Effector memory CD4-positive, alpha-beta T cell (primary cell): ENCODE data around the gene DEGS1.

Experiments
- DNase-seq, 3 donors: peaks; one replicate each; pipeline ENCODE4 v3.0.0-alpha.2; 2020
- H3K27ac ChIP-seq: 2 replicates; pipeline ENCODE4 v1.7.0; 2013; ENCODE audit warnings: mild to moderate bottlenecking, low read length, moderate library complexity; ENCODE audit not compliant: insufficient read depth, poor library complexity, severe bottlenecking
- H3K27me3 ChIP-seq: replicated peaks from 2 replicates; pipeline ENCODE4 v1.7.0; 2013; ENCODE audit warnings: mild to moderate bottlenecking, low read length; ENCODE audit not compliant: insufficient read depth, control insufficient read depth, poor library complexity, severe bottlenecking
- H3K36me3 ChIP-seq: 2 replicates; pipeline ENCODE4 v1.7.0; 2013; ENCODE audit warnings: mild to moderate bottlenecking, low read length, moderate library complexity; ENCODE audit not compliant: control insufficient read depth, insufficient read depth
- H3K4me1 ChIP-seq: 2 replicates; pipeline ENCODE4 v1.7.0; 2013; ENCODE audit warnings: low read length, mild to moderate bottlenecking; ENCODE audit not compliant: control insufficient read depth, insufficient read depth, poor library complexity, severe bottlenecking
- H3K4me3 ChIP-seq: 2 replicates; pipeline ENCODE4 v1.7.0; 2013; ENCODE audit warnings: low read length, low read depth, mild to moderate bottlenecking; ENCODE audit not compliant: insufficient read depth, poor library complexity, severe bottlenecking
- H3K9me3 ChIP-seq: 2 replicates; pipeline ENCODE4 v1.7.0; 2013; ENCODE audit warnings: mild to moderate bottlenecking, low read length, moderate library complexity; ENCODE audit not compliant: control insufficient read depth

Gene DEGS1

DNA sequence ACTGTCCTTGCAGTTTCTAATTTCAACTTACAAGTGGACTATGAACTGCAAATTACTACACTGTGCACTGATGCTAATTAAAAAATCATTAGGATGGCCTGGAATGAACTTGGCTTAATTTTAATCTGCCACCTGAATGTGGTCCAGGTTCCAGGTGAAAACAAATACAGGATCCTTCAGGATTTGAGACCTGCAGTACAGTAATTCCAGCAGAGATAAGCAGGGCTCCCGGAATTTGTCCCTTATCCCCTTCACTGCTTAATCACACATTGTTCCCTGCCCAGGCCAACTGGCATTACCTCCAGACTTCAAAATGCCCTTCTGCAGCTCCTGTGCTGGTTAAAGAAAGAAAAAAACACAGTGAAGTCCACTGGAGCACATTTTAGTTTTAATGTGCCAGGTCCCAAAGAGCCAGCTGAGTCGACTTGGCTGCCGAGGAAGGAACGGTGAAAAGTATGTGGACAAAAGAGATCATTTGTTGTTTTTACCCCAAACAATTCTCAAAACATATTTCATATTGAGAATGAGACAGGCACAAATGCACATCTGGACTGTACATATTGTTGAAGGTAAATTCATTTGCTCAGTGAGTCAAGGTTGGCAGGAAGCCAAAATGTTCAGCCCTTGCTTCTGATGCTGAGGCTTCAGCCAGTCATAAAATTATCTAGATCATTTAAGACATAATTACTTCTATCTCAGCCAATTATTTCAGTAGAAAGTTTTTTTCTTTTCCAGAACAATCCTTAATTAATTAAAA is 28.3 kb downstream of the DEGS1 start:
- no peak overlapping the region for H3K4me3 ChIP-seq
- no peak overlapping the region for H3K27ac ChIP-seq
- H3K27me3 ChIP-seq, result no peaks in the 10 kb centered on the region
- no peak for DNase-seq
- no peaks in the 10 kb centered on the region for H3K9me3 ChIP-seq
- no peaks in the 10 kb centered on the region for H3K36me3 ChIP-seq
- no peaks in the 10 kb centered on the region for H3K4me1 ChIP-seq

GRCh38 chr1:224212618-224213061 is 29.6 kb downstream of the DEGS1 start:
- Histone ChIP-seq H3K9me3 (no peaks in the 10 kb centered on the region), H3K27me3 (no peaks in the 10 kb centered on the region), H3K4me3 (no peak overlapping the region), H3K4me1 (no peaks in the 10 kb centered on the region), H3K27ac (no peak overlapping the region), H3K36me3 (no peaks in the 10 kb centered on the region)
- no peak for DNase-seq

DNA sequence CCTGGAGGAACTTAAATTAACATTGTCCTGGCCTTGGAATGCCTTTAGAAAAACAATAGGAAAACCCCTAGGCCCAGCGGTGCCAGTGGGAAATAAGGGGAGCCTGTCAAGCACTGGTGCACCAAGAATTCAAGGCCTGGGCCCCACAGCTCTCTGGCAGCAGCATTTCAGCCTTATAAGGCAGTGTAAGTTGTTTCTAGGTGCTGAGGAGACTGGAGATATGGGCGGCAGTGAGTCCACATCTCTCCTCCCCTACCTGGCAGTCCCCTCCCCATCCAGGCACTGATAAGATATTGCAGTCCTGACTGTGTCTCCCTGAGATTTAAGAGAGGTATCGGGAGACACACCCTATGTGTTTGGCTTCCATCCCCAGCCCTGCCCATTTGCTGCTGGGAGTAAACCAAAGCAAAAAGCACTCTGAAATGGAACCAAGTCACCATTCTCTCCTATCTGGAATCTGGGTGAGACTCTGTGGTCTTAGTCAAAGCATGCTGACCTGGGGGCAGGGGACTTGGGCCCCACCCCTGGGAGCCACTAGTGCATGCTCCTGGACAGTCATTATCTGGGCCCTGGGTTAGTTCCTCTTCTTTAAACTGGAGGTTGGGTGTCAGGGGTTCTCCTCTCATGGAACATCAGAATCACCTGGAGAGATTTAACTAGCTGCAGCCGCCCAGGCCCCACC is 30.5 kb downstream of the DEGS1 start:
- no peaks in the 10 kb centered on the region for H3K27me3 ChIP-seq
- no peaks in the 10 kb centered on the region for H3K9me3 ChIP-seq
- no peaks in the 10 kb centered on the region for H3K36me3 ChIP-seq
- H3K4me1 ChIP-seq, result no peaks in the 10 kb centered on the region
- no peak for DNase-seq
- H3K4me3 ChIP-seq, result no peak overlapping the region
- no peak overlapping the region for H3K27ac ChIP-seq

- DNase-seq, result no peak
- Histone ChIP-seq H3K27me3 (no peaks in the 10 kb centered on the region), H3K4me1 (no peaks in the 10 kb centered on the region), H3K27ac (no peak overlapping the region), H3K36me3 (no peaks in the 10 kb centered on the region), H3K4me3 (no peak overlapping the region), H3K9me3 (no peaks in the 10 kb centered on the region)
These were observed 33.3 kb downstream of the DEGS1 start for GRCh38 chr1:224216382-224216781.

DNA sequence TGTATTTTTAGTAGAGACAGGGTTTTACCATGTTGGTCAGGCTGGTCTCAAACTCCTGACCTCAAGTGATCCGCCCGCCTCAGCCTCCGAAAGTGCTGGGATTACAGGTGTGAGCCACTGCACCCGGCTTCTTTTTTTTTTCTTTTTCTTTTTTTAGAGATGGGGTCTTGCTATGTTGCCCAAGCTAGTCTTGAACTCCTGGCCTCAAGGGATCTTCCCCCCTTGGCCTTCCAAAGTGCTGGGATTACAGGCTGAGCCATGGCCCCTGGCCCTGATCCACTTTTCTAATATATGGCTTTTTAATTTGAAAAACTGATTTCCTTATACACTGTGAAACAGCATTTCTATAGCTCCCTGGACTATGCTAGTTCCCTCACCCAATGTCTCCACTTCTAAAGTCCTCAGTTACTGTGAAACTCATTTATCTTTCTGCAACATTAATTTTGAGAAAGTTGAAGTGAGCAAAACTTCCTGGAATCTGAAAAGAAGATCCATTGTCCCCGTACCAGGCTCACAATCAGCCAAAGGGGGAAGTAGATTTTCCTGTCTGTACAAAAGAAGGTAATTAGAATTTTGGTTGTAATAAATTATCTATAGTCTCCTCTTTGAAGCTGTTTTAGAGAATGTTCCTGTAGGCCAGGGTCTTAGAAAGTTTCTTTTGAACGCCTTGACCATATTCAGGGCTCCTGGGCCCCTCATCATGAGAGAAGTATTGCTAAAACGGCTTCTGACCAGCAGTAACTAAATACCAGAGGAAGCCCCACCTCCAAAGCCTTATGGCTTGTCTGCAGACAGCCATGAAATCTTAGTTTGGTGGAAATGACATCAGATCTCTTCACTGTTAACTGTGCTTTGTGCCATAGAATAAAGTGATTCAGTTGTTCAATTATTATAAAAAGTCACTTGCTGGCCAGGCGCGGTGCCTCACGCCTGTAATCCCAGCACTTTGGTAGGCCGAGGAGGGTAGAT is 34.9 kb downstream of the DEGS1 start:
- no peaks in the 10 kb centered on the region for H3K36me3 ChIP-seq
- no peak overlapping the region for H3K27ac ChIP-seq
- DNase-seq, result no peak
- H3K4me3 ChIP-seq, result no peak overlapping the region
- H3K9me3 ChIP-seq, result no peaks in the 10 kb centered on the region
- no peaks in the 10 kb centered on the region for H3K4me1 ChIP-seq
- no peaks in the 10 kb centered on the region for H3K27me3 ChIP-seq

DNA sequence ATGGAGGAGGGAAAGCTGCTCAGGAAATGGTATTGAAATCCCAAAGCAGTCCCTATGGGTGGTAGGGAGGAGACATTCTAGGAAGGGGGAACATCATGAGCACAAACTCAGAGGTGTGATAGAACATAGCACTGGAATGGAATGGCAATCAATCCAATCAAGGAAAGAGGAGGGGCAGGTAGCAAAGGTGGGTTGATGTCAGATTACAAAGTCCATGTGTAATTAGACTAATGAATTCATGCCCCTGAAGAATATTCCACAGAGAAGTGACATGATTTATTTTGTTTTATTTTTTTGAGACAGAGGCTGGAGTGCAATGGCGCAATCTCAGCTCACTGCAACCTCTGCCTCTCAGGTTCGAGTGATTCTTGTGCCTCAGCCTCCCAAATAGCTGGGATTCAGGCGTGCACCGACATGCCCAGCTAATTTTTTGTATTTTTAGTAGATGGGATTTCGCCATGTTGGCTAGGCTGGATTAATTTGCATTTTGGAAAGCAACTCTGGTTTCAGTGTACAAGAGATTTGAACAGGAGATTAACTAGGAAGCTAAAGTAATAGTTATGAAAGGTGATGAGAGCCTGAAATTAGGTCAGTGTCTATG is 36.1 kb downstream of the DEGS1 start:
- H3K4me3 ChIP-seq, result no peak overlapping the region
- H3K36me3 ChIP-seq, result no peaks in the 10 kb centered on the region
- no peaks in the 10 kb centered on the region for H3K27me3 ChIP-seq
- H3K4me1 ChIP-seq, result no peaks in the 10 kb centered on the region
- no peak overlapping the region for H3K27ac ChIP-seq
- H3K9me3 ChIP-seq, result no peaks in the 10 kb centered on the region
- DNase-seq, result no peak

GRCh38 chr1:224219612-224220059 is 36.6 kb downstream of the DEGS1 start:
- H3K4me1 ChIP-seq, result no peaks in the 10 kb centered on the region
- no peaks in the 10 kb centered on the region for H3K36me3 ChIP-seq
- no peak overlapping the region for H3K27ac ChIP-seq
- H3K9me3 ChIP-seq, result no peaks in the 10 kb centered on the region
- H3K27me3 ChIP-seq, result no peaks in the 10 kb centered on the region
- DNase-seq, result no peak
- no peak overlapping the region for H3K4me3 ChIP-seq

DNA sequence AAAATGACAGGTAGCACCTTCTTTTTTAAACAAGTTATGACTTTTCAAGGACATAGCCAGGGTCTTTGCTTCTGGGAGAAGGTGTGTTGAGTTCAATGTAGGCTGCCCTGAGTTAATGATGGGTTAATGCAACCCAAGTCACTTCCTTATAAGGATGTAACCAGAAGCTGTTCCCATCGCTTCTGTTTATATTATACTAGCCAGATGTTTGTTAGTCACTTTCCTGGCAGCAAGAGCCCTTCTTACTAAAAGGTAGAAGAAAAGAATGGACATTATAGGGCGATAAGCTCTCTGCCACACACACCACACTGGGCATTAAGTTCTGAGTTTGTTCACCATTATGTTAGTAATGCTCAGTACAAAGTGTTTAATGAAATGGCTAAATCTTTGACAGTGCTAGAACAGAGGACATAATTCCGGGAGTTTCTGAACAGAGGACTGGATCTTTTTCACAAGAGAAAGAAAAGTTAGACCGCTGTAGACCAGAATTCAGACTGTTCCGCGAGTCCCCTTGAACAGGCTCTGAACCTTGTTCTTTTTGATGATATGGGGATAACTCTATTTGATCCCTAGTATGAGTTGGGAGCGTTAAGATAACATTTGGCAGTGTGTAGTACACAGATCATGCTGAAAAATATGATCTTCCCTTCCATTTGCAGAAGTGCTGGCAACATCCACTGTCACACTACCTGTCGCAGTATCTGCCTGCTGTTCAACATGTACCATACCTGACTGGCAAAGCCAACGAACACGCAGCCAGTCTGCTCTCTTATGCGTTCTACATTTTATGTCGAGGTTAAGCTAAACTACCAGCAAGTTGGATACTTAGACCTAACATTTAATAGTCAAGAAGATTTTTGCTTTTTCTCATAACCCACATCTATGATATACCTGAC is 41.0 kb downstream of the DEGS1 start:
- no peak overlapping the region for H3K27ac ChIP-seq
- peaks cover 13% of the 10 kb centered on the region for H3K36me3 ChIP-seq
- H3K4me3 ChIP-seq, result no peak overlapping the region
- no peaks in the 10 kb centered on the region for H3K27me3 ChIP-seq
- H3K4me1 ChIP-seq, result no peaks in the 10 kb centered on the region
- DNase-seq, result no peak
- H3K9me3 ChIP-seq, result no peaks in the 10 kb centered on the region
